OCI-LY1 (cell line): Measurements from ENCODE around the gene SENP5.

ENCODE experiments used
- H2AFZ ChIP-seq: fragments of 200-600 bp; sonication (generic), shearing (Covaris generic); 2 replicates; pipeline ENCODE4 v1.6.0; 2014; ENCODE audit warnings: antibody characterized with exemption, mild to moderate bottlenecking, low read length
- H3F3A ChIP-seq: fragments of 200-600 bp; sonication (generic), shearing (Covaris generic); 2 replicates; pipeline ENCODE4 v1.6.0; 2014; ENCODE audit warnings: mild to moderate bottlenecking, antibody characterized with exemption, low read length, moderate library complexity; ENCODE audit not compliant: insufficient read depth
- H3K27ac ChIP-seq: fragments of 200-600 bp; sonication (generic); 2 replicates; pipeline ENCODE4 v1.5.1; 2014; ENCODE audit warnings: low read length, mixed run types, mild to moderate bottlenecking, low read depth; ENCODE audit not compliant: poor library complexity, severe bottlenecking
- H3K27me3 ChIP-seq: fragments of 200-600 bp; sonication (generic); 2 replicates; pipeline ENCODE4 v1.6.0; 2014; ENCODE audit warnings: antibody characterized with exemption, mild to moderate bottlenecking, low read length, moderate library complexity; ENCODE audit not compliant: insufficient read depth
- H3K36me3 ChIP-seq: fragments of 200-600 bp; sonication (generic); 2 replicates; pipeline ENCODE4 v1.6.1; 2014; ENCODE audit warnings: mild to moderate bottlenecking, antibody characterized with exemption, low read length, moderate library complexity, mixed read lengths; ENCODE audit not compliant: insufficient read depth
- H3K4me1 ChIP-seq: fragments of 200-600 bp; sonication (generic); 2 replicates; pipeline ENCODE4 v1.5.1; 2014; ENCODE audit warnings: mild to moderate bottlenecking, low read length, moderate library complexity; ENCODE audit not compliant: insufficient read depth, severe bottlenecking
- H3K4me2 ChIP-seq: fragments of 200-600 bp; sonication (generic), shearing (Covaris generic); 2 replicates; pipeline ENCODE4 v1.6.1; 2014; ENCODE audit warnings: low read length
- H3K4me3 ChIP-seq: fragments of 200-600 bp; sonication (generic); 2 replicates; pipeline ENCODE4 v1.5.1; 2014; ENCODE audit warnings: low read length, low read depth, mild to moderate bottlenecking, mixed read lengths; ENCODE audit not compliant: poor library complexity, severe bottlenecking
- H3K79me2 ChIP-seq: fragments of 200-600 bp; shearing (Covaris generic); 2 replicates; pipeline ENCODE4 v1.6.1; 2016; ENCODE audit warnings: mixed run types, low read length, mixed read lengths; ENCODE audit not compliant: insufficient read depth
- H3K9ac ChIP-seq: fragments of 200-600 bp; sonication (generic), shearing (Covaris generic); 2 replicates; pipeline ENCODE4 v1.6.1; 2014; ENCODE audit warnings: mild to moderate bottlenecking, low read length, mixed read lengths
- H3K9me2 ChIP-seq: fragments of 200-600 bp; sonication (generic), shearing (Covaris generic); 2 replicates; pipeline ENCODE4 v1.6.1; 2014; ENCODE audit warnings: low read depth, mild to moderate bottlenecking, low read length, mixed read lengths
- H3K9me3 ChIP-seq: fragments of 200-600 bp; shearing (Covaris generic); 2 replicates; pipeline ENCODE4 v1.6.1; 2014; ENCODE audit warnings: low read length, mixed read lengths
- H4K20me1 ChIP-seq: fragments of 200-600 bp; sonication (generic), shearing (Covaris generic); 2 replicates; pipeline ENCODE4 v1.6.0; 2016; ENCODE audit warnings: mild to moderate bottlenecking, low read length; ENCODE audit not compliant: insufficient read depth
- CTCF ChIP-seq: fragments of 200-600 bp; sonication (generic), shearing (Covaris generic); IDR thresholded peaks from 2 replicates; pipeline ENCODE4 v1.5.1; 2017; ENCODE audit warnings: mild to moderate bottlenecking, antibody characterized with exemption, low read length, moderate library complexity, mixed read lengths
- EZH2 ChIP-seq: fragments of 200-600 bp; sonication (generic), shearing (Covaris generic); IDR thresholded peaks from 2 replicates; pipeline ENCODE4 v1.8.0; 2017; ENCODE audit warnings: borderline replicate concordance, mixed run types, mild to moderate bottlenecking, antibody characterized with exemption, low read length, moderate library complexity, mixed read lengths

The SENP5 gene

GRCh38 chr3:196931828-196932587 is 64.3 kb downstream of the SENP5 start:
- H3K79me2 ChIP-seq, result no peaks in the 10 kb centered on the region
- H4K20me1 ChIP-seq, result no peaks in the 10 kb centered on the region
- H3K27ac ChIP-seq, result peak overlapping the region; percentile 94
- H3K27me3 ChIP-seq, result no peaks in the 10 kb centered on the region
- peak overlapping the region; percentile 64 for H3K4me2 ChIP-seq
- H3K4me1 ChIP-seq, result peaks cover 36% of the 10 kb centered on the region
- H3K4me3 ChIP-seq, result peak overlapping the region; percentile 42
- peaks cover 72% of the 10 kb centered on the region for H3K36me3 ChIP-seq
- no peaks in the 10 kb centered on the region for H3K9me3 ChIP-seq
- H3K9me2 ChIP-seq, result no peaks in the 10 kb centered on the region
- H3K9ac ChIP-seq, result peak overlapping the region; percentile 46
- peaks cover 5% of the 10 kb centered on the region; the same call in 1 of the 2 replicates for H3F3A ChIP-seq
- no peak overlapping the region for H2AFZ ChIP-seq
- TF ChIP-seq EZH2 (no peak), CTCF (no peak)

GRCh38 chr3:196932600-196932999 is 64.9 kb downstream of the SENP5 start:
- H3K4me1 ChIP-seq, result peaks cover 36% of the 10 kb centered on the region

GRCh38 chr3:196936288-196936687 is 68.6 kb downstream of the SENP5 start:
- Histone ChIP-seq H3K9ac (no peak overlapping the region), H3K79me2 (peaks cover 12% of the 10 kb centered on the region), H3K9me3 (no peaks in the 10 kb centered on the region), H3K27me3 (no peaks in the 10 kb centered on the region), H3F3A (peaks cover 10% of the 10 kb centered on the region; the same call in 1 of the 2 replicates), H3K27ac (no peak overlapping the region), H4K20me1 (no peaks in the 10 kb centered on the region), H3K4me2 (no peak overlapping the region), H3K9me2 (no peaks in the 10 kb centered on the region), H3K36me3 (peaks cover 74% of the 10 kb centered on the region), H3K4me3 (no peak overlapping the region), H2AFZ (no peak overlapping the region), H3K4me1 (peaks cover 50% of the 10 kb centered on the region)
- TF ChIP-seq CTCF, result no peak
- no peak for TF ChIP-seq EZH2

More at GRCh38 chr3:196932600-196932999, 64.9 kb downstream of the SENP5 start:
- H3K4me3 ChIP-seq, result peak overlapping the region; percentile 42
- no peaks in the 10 kb centered on the region for H3K79me2 ChIP-seq
- H3F3A ChIP-seq, result peaks cover 8% of the 10 kb centered on the region; the same call in 1 of the 2 replicates
- no peaks in the 10 kb centered on the region for H3K9me2 ChIP-seq
- no peaks in the 10 kb centered on the region for H4K20me1 ChIP-seq
- H2AFZ ChIP-seq, result no peak overlapping the region
- TF ChIP-seq EZH2, result no peak
- no peak for TF ChIP-seq CTCF
- peak overlapping the region; percentile 46 for H3K9ac ChIP-seq
- no peaks in the 10 kb centered on the region for H3K9me3 ChIP-seq
- H3K4me2 ChIP-seq, result peak overlapping the region; percentile 64
- H3K27me3 ChIP-seq, result no peaks in the 10 kb centered on the region
- peaks cover 77% of the 10 kb centered on the region for H3K36me3 ChIP-seq
- peak overlapping the region; percentile 94 for H3K27ac ChIP-seq
